Measurements from ENCODE around the gene CELA3A.
"Not testable (repeated sequence)": the region's sequence is repeated elsewhere in the genome, so short reads cannot be mapped to it uniquely, and the experiment has no call there.

The CELA3A gene

GRCh38 chr1:21973948-21974347 lies 27.5 kb upstream of the CELA3A start:
- 100% methylated on average over 2 of the region's 8 CpGs for WGBS (ENCODE audit: insufficient coverage)
- H3K27ac ChIP-seq (ENCODE audit: insufficient read depth in 1 of 2, low read depth in 1 of 2, low read length in 2 of 2, poor library complexity in 1 of 2, severe bottlenecking in 2 of 2); H3K9me3 ChIP-seq (ENCODE audit: control extremely low read depth in 1 of 5, control insufficient read depth in 4 of 5, insufficient read depth in 2 of 5, low read depth in 1 of 5, low read length in 4 of 5); H3K27me3 ChIP-seq (replicated peaks in 2 of 5; ENCODE audit: control insufficient read depth in 4 of 5, insufficient read depth in 5 of 5, low read length in 4 of 5); POLR2A ChIA-PET; H3K4me3 ChIP-seq (ENCODE audit: control insufficient read depth in 1 of 7, extremely low read depth in 1 of 7, insufficient read depth in 4 of 7, low read depth in 2 of 7, low read length in 6 of 7); H3K4me1 ChIP-seq (ENCODE audit: control extremely low read depth in 1 of 4, control insufficient read depth in 4 of 4, insufficient read depth in 4 of 4, low read length in 3 of 4); DNase-seq; CTCF ChIA-PET; H3K36me3 ChIP-seq (ENCODE audit: control insufficient read depth in 4 of 4, insufficient read depth in 4 of 4, low read length in 3 of 4): not testable (repeated sequence)

GRCh38 chr1:21974699-21975098 lies 26.8 kb upstream of the CELA3A start:
- H3K36me3 ChIP-seq (ENCODE audit: control insufficient read depth in 4 of 4, insufficient read depth in 4 of 4, low read length in 3 of 4); H3K27ac ChIP-seq (ENCODE audit: insufficient read depth in 1 of 2, low read depth in 1 of 2, low read length in 2 of 2, poor library complexity in 1 of 2, severe bottlenecking in 2 of 2); H3K4me1 ChIP-seq (ENCODE audit: control extremely low read depth in 1 of 4, control insufficient read depth in 4 of 4, insufficient read depth in 4 of 4, low read length in 3 of 4); H3K27me3 ChIP-seq (replicated peaks in 2 of 5; ENCODE audit: control insufficient read depth in 4 of 5, insufficient read depth in 5 of 5, low read length in 4 of 5); CTCF ChIA-PET; H3K9me3 ChIP-seq (ENCODE audit: control extremely low read depth in 1 of 5, control insufficient read depth in 4 of 5, insufficient read depth in 2 of 5, low read depth in 1 of 5, low read length in 4 of 5); POLR2A ChIA-PET; H3K4me3 ChIP-seq (ENCODE audit: control insufficient read depth in 1 of 7, extremely low read depth in 1 of 7, insufficient read depth in 4 of 7, low read depth in 2 of 7, low read length in 6 of 7); DNase-seq: not testable (repeated sequence)
- WGBS (ENCODE audit: insufficient coverage) = 80% methylated on average over 1 of the region's 6 CpGs

GRCh38 chr1:21975296-21975695 lies 26.2 kb upstream of the CELA3A start:
- H3K4me1 ChIP-seq (ENCODE audit: control extremely low read depth in 1 of 4, control insufficient read depth in 4 of 4, insufficient read depth in 4 of 4, low read length in 3 of 4); H3K27me3 ChIP-seq (replicated peaks in 2 of 5; ENCODE audit: control insufficient read depth in 4 of 5, insufficient read depth in 5 of 5, low read length in 4 of 5); H3K9me3 ChIP-seq (ENCODE audit: control extremely low read depth in 1 of 5, control insufficient read depth in 4 of 5, insufficient read depth in 2 of 5, low read depth in 1 of 5, low read length in 4 of 5); H3K36me3 ChIP-seq (ENCODE audit: control insufficient read depth in 4 of 4, insufficient read depth in 4 of 4, low read length in 3 of 4); H3K4me3 ChIP-seq (ENCODE audit: control insufficient read depth in 1 of 7, extremely low read depth in 1 of 7, insufficient read depth in 4 of 7, low read depth in 2 of 7, low read length in 6 of 7); H3K27ac ChIP-seq (ENCODE audit: insufficient read depth in 1 of 2, low read depth in 1 of 2, low read length in 2 of 2, poor library complexity in 1 of 2, severe bottlenecking in 2 of 2); CTCF ChIA-PET; DNase-seq; POLR2A ChIA-PET: not testable (repeated sequence)
- WGBS (ENCODE audit: insufficient coverage) = 98% methylated on average over 4 of the region's 9 CpGs

- H3K4me1 ChIP-seq (ENCODE audit: control extremely low read depth in 1 of 4, control insufficient read depth in 4 of 4, insufficient read depth in 4 of 4, low read length in 3 of 4); H3K27ac ChIP-seq (ENCODE audit: insufficient read depth in 1 of 2, low read depth in 1 of 2, low read length in 2 of 2, poor library complexity in 1 of 2, severe bottlenecking in 2 of 2); POLR2A ChIA-PET; H3K36me3 ChIP-seq (ENCODE audit: control insufficient read depth in 4 of 4, insufficient read depth in 4 of 4, low read length in 3 of 4); H3K4me3 ChIP-seq (ENCODE audit: control insufficient read depth in 1 of 7, extremely low read depth in 1 of 7, insufficient read depth in 4 of 7, low read depth in 2 of 7, low read length in 6 of 7); H3K27me3 ChIP-seq (replicated peaks in 2 of 5; ENCODE audit: control insufficient read depth in 4 of 5, insufficient read depth in 5 of 5, low read length in 4 of 5); DNase-seq; H3K9me3 ChIP-seq (ENCODE audit: control extremely low read depth in 1 of 5, control insufficient read depth in 4 of 5, insufficient read depth in 2 of 5, low read depth in 1 of 5, low read length in 4 of 5): not testable (repeated sequence)
- 91% methylated on average over 5 of the region's 9 CpGs for WGBS (ENCODE audit: insufficient coverage)
- CTCF ChIA-PET = interaction anchor here (0.6 kb wide), 1 partner anchor 650 kb away, joined by 3 read pairs; no protein-coding TSS in a partner anchor
Measured at GRCh38 chr1:21976703-21977239, 24.7 kb upstream of the CELA3A start, which contains the start of gene CELA3B. CELA3B (plus strand) TSS chr1:21977022; CDS start chr1:21977040, 18 bp downstream.

- CTCF ChIA-PET; H3K4me3 ChIP-seq (ENCODE audit: control insufficient read depth in 1 of 7, extremely low read depth in 1 of 7, insufficient read depth in 4 of 7, low read depth in 2 of 7, low read length in 6 of 7): not testable (repeated sequence)
Measured at GRCh38 chr1:21978209-21978608, 23.2 kb upstream of the CELA3A start.

GRCh38 chr1:21980515-21981220 lies 20.8 kb upstream of the CELA3A start:
- CTCF ChIA-PET = interaction anchor here (1.2 kb wide), 1 partner anchor 278 kb away, joined by 3 read pairs; no protein-coding TSS in a partner anchor
- H3K36me3 ChIP-seq (ENCODE audit: control insufficient read depth in 4 of 4, insufficient read depth in 4 of 4, low read length in 3 of 4); H3K27me3 ChIP-seq (replicated peaks in 2 of 5; ENCODE audit: control insufficient read depth in 4 of 5, insufficient read depth in 5 of 5, low read length in 4 of 5); H3K27ac ChIP-seq (ENCODE audit: insufficient read depth in 1 of 2, low read depth in 1 of 2, low read length in 2 of 2, poor library complexity in 1 of 2, severe bottlenecking in 2 of 2); H3K9me3 ChIP-seq (ENCODE audit: control extremely low read depth in 1 of 5, control insufficient read depth in 4 of 5, insufficient read depth in 2 of 5, low read depth in 1 of 5, low read length in 4 of 5); H3K4me1 ChIP-seq (ENCODE audit: control extremely low read depth in 1 of 4, control insufficient read depth in 4 of 4, insufficient read depth in 4 of 4, low read length in 3 of 4); DNase-seq; POLR2A ChIA-PET; H3K4me3 ChIP-seq (ENCODE audit: control insufficient read depth in 1 of 7, extremely low read depth in 1 of 7, insufficient read depth in 4 of 7, low read depth in 2 of 7, low read length in 6 of 7): not testable (repeated sequence)
- WGBS (ENCODE audit: insufficient coverage) = 86% methylated on average over 7 of the region's 21 CpGs

More at GRCh38 chr1:21978209-21978608, 23.2 kb upstream of the CELA3A start:
- H3K27me3 ChIP-seq (replicated peaks in 2 of 5; ENCODE audit: control insufficient read depth in 4 of 5, insufficient read depth in 5 of 5, low read length in 4 of 5); H3K9me3 ChIP-seq (ENCODE audit: control extremely low read depth in 1 of 5, control insufficient read depth in 4 of 5, insufficient read depth in 2 of 5, low read depth in 1 of 5, low read length in 4 of 5); H3K27ac ChIP-seq (ENCODE audit: insufficient read depth in 1 of 2, low read depth in 1 of 2, low read length in 2 of 2, poor library complexity in 1 of 2, severe bottlenecking in 2 of 2); H3K4me1 ChIP-seq (ENCODE audit: control extremely low read depth in 1 of 4, control insufficient read depth in 4 of 4, insufficient read depth in 4 of 4, low read length in 3 of 4); POLR2A ChIA-PET; H3K36me3 ChIP-seq (ENCODE audit: control insufficient read depth in 4 of 4, insufficient read depth in 4 of 4, low read length in 3 of 4); DNase-seq: not testable (repeated sequence)
- 100% methylated on average over 6 of the region's 11 CpGs for WGBS (ENCODE audit: insufficient coverage)

GRCh38 chr1:21981253-21981652 lies 20.2 kb upstream of the CELA3A start:
- CTCF ChIA-PET = interaction anchor here (1.2 kb wide), 1 partner anchor 278 kb away, joined by 3 read pairs; no protein-coding TSS in a partner anchor

More at GRCh38 chr1:21981253-21981652, 20.2 kb upstream of the CELA3A start:
- H3K36me3 ChIP-seq (ENCODE audit: control insufficient read depth in 4 of 4, insufficient read depth in 4 of 4, low read length in 3 of 4); H3K27ac ChIP-seq (ENCODE audit: insufficient read depth in 1 of 2, low read depth in 1 of 2, low read length in 2 of 2, poor library complexity in 1 of 2, severe bottlenecking in 2 of 2); H3K4me3 ChIP-seq (ENCODE audit: control insufficient read depth in 1 of 7, extremely low read depth in 1 of 7, insufficient read depth in 4 of 7, low read depth in 2 of 7, low read length in 6 of 7); POLR2A ChIA-PET; H3K4me1 ChIP-seq (ENCODE audit: control extremely low read depth in 1 of 4, control insufficient read depth in 4 of 4, insufficient read depth in 4 of 4, low read length in 3 of 4); H3K27me3 ChIP-seq (replicated peaks in 2 of 5; ENCODE audit: control insufficient read depth in 4 of 5, insufficient read depth in 5 of 5, low read length in 4 of 5); DNase-seq; H3K9me3 ChIP-seq (ENCODE audit: control extremely low read depth in 1 of 5, control insufficient read depth in 4 of 5, insufficient read depth in 2 of 5, low read depth in 1 of 5, low read length in 4 of 5): not testable (repeated sequence)
- 100% methylated on average over 1 of the region's 4 CpGs for WGBS (ENCODE audit: insufficient coverage)

Data from common myeloid progenitor, CD34-positive (primary cell).